NCI-H345 (cell line): ENCODE measurements around the gene CIITA.
"Not testable (repeated sequence)": the region's sequence is repeated elsewhere in the genome, so short reads cannot be mapped to it uniquely, and the experiment has no call there.

Experiments
- DNase-seq: peaks from one replicate; lab custom pipeline; 2025; lab: John Stamatoyannopoulos, UW

Gene CIITA

GRCh38 chr16:10921536-10922327 is 44.7 kb downstream of the CIITA start:
- DNase-seq, result no peak

DNA sequence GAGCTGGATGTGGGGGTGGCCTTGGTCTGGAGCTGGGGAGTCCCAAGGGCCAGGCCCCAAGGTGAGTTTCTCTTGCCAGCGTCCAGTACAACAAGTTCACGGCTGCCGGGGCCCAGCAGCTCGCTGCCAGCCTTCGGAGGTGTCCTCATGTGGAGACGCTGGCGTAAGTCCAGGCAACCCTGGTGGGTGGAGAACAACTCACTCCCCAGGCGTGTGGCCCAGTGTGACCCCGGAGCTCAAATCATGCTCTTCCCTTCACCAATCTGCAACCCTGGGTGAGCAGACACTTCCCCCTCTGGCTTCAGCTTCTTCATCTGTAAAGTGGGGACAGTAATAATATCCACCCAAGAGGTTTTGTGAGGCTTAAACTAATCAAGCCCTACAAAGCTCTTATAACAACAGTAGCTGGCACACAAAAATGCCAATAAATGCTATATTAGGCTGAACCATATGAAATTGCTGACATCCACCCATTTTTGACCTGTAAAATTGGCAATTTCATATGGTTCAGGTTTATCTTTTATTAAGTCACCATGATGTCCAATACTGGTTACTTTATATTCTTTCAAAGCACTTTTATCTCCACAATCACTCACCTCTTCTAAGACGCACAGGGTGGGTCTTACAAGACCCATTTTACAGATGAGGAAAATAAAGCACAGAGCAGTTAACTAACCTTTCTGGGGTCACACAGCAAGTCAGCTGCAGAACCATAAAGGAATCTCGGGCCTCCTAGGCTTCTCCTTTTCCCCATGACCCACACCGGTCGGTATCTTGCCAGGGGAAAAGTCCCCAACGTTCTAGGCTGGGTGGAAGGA is 45.5 kb downstream of the CIITA start:
- DNase-seq, result no peak

DNA sequence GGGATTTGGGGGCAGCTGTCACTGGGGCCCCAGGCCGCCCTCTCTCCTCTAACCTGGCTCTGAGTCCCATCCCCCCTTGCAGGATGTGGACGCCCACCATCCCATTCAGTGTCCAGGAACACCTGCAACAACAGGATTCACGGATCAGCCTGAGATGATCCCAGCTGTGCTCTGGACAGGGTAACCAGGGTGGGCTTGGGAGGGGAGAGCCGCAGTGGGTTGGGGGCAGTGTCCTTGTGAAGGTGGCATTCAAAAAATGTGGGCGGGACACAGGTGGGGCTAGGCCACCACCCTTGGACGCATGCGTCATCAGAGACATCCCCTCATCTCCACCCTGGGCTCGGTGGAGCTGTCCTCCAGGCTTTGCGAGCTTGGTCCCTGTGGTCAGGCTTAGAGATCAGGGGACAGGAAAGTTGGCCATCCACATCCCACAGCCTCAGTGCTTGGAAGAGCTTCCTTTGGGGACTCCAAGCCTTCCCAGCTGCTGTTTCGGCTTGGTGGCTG is 46.2 kb downstream of the CIITA start:
- no peak for DNase-seq

- no peak for DNase-seq
These were observed 46.7 kb downstream of the CIITA start for GRCh38 chr16:10923650-10924214.

DNA sequence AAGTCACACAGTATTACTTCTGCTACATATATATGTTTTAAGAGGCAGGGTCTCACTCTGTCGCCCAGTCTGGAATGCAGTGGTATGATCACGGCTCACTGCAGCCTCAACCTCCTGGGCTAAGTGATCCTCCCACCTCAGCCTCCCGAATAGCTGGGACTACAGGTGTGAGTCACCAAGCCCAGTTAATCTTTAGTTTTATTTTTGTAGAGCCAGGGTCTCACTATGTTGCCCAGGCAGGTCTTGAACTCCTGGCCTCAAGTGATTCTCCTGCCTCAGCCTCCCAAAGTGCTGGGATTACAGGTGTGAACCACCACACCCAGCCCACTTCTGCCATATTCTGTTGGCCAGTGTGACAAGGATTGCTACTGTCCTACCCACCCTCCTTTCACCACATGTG is 48.3 kb downstream of the CIITA start:
- DNase-seq, result not testable (repeated sequence)

DNA sequence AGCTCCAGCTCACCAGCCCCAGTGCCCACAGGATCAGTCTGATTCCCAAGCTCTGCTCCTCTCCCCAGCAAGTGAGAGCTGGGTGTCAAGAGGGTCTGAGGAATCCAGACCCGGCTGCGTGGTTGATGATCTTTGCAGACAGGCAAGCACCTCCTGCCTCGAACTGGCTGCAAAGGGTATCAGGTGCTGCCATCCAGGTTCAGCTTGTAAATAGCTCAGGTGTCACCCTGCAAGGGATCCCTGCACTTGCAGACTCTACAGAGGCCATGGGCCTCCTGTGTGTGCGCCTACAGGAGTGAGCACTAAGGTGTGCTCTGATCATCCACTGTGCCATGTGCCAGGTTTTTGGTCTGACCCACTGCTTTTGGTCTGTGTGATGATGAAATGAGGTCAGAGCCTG is 49.1 kb downstream of the CIITA start:
- DNase-seq, result no peak

DNA sequence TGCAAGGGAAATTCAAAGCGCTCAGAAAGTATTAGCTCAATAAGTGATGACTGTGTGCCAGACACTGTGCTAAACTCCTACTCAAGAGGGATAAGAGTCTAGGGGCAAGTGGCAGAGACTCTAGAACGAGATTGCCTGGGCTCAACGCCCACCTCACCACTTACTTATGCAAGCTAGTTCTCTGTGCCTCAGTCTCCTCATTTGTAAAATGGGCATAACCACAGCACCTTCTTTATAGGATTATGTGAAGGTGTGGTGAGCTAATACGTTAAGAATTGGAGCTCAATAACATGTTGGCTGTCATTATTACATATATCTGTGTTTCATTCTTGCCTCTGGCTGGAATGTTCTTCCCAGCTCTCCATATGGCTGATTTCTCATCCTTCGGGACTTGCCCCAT is 49.9 kb downstream of the CIITA start:
- DNase-seq, result no peak

DNA sequence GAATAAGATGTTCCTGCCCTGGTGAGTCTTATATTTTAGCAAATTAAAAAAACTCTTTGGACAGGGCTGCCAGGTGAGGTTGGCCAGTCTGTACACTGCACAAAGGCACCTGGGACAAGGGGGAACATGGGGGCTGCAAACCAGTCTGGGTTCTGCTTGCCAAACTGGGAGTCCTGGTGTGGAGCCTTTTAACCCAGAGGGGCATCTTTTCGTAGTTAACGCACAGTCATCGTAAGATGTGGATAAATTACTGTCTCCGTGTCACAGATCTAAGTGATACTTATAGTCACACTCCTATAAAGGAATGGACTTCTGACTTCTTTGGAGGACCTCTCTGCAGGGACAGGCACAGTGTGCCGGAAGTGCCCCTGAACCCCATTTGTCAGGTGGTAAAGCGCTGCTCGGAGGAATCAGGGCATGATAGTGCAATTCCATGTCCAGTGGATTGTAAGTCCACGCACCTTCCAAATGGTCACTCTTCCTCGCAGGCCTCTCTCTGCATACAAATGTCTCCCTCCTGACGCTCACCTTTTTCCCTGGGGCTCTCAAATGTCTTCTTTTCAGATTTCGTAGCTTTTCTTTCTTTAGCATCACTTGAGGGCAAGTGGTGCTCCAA is 50.6 kb downstream of the CIITA start:
- DNase-seq, result no peak

DNA sequence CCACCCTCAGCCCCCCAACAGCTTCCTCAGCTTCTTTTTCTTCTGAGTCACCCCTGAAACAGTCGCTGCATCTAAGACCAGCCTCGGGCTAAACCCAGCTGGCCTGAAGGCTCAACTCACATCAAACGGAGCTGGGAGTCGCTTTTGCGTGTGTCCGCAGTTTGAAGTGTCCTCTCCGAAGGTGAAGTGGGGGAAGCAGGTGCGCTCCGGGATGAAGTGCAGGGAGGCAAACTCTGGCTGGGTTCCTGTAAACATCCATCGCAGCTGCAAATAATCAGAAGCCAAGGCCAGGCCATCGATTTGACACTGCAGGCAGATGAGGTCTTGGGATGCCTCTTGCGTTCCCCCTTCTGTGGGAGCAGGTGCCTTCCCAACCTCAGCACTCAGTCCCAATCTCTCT is 52.1 kb downstream of the CIITA start:
- DNase-seq, result peak; percentile 81

- DNase-seq, result peak; percentile 45
These were observed 53.1 kb downstream of the CIITA start for GRCh38 chr16:10929853-10930754.

DNA sequence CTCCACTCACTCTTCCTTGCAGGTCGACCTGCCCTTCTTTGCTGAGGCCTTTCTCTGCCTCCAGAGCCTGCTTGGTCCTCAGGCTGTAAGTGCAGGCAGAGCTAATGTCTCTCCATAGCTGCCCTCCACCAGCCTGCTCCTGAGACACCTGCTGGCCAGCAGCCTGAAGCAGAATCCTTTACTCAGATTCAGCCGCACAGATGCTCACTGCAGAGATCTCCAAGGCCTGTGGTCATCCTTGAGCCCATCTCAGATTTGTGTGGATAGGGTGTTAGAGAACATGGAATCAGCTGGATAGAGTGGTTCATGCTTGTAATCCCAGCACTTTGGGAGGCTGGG is 53.7 kb downstream of the CIITA start:
- DNase-seq, result no peak

DNA sequence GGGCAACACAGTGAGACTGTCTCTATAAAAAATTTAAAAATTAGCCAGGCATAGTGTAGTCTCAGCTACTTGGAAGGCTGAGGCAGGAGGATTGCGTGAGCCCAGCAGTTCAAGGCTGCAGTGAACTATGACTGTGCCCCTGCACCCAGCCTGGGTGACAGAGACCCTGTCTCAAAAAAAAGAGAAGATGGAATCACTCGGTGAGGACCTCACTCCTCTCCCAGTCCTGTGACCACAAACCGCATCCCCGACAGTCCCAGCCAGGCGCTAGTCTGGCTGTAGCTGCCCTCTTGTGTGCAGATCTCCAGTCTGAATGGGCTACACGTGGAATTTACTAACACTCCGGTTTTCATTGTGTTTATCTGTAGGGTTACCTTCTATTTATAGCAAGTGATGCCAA is 54.1 kb downstream of the CIITA start:
- DNase-seq, result no peak

GRCh38 chr16:10931977-10932632 is 55.1 kb downstream of the CIITA start:
- no peak for DNase-seq

DNA sequence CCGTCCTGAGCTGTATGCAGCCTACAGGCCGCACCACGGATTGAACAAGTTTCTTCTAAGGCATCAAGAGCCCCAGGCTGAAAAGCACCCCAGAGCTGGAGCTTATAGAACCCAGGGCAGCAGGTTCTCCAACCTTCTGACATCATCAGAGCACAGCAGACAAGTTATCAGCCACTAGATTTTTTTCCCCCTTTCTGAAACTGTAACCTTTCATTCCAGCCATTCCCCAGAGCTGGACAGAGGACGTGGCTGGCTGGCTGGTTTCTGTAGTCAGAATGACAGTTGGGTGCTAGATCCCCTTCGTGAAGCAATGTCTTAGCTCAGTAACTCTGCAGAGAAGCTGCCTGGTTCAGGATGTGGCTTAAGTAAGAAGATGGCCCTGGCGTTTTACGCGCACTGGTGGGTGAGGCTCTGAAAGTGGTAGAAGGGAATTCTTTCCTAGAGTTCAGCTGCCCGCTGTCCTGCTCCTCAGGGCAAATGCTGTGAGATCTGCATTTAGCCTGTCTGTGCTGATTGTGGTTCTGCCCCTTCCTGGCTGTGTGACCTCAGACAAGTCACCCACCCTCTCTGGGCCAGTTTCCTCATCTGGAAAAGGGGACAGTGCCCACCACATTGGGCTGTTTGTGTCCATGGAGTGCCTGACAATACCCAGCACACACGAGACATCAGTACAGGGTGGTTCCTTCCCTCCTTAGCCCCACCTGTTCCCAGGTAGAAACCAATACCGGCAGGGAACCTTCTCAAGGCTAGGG is 56.1 kb downstream of the CIITA start:
- DNase-seq, result no peak

GRCh38 chr16:10933865-10934264 is 56.9 kb downstream of the CIITA start:
- DNase-seq, result no peak

- DNase-seq, result no peak
These were observed 57.5 kb downstream of the CIITA start for GRCh38 chr16:10934325-10935107.

DNA sequence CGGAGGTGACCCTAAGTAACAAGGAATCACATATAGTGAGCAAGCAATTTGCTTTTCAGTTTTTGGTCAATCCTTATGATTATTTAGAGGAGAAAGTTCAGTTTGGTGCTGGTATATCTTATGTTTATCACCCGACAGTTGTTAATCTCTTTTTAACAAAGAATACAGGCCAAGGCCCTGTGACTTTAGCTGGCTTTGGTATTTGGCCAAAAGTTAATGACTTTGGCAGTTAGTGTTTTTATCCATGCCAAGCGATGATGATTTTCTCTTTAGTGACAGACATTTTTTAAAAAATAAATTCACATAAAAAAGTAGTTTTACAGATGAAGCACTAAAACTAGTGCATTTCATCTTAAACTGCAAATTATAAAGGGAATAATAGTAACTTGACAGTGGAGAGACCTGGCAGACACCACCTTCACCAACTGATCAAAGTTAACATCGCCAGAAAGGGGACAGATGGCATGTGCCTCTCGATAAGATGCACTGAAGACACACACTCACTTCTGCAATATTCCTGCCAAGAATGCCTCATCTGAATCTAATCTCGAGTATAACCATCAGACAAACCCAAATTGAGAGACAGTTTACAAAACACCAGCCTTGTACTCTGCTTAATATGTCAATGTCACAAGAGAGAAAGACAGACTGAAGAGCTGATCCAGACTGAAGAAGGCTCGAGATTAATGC is 58.4 kb downstream of the CIITA start:
- DNase-seq, result no peak

DNA sequence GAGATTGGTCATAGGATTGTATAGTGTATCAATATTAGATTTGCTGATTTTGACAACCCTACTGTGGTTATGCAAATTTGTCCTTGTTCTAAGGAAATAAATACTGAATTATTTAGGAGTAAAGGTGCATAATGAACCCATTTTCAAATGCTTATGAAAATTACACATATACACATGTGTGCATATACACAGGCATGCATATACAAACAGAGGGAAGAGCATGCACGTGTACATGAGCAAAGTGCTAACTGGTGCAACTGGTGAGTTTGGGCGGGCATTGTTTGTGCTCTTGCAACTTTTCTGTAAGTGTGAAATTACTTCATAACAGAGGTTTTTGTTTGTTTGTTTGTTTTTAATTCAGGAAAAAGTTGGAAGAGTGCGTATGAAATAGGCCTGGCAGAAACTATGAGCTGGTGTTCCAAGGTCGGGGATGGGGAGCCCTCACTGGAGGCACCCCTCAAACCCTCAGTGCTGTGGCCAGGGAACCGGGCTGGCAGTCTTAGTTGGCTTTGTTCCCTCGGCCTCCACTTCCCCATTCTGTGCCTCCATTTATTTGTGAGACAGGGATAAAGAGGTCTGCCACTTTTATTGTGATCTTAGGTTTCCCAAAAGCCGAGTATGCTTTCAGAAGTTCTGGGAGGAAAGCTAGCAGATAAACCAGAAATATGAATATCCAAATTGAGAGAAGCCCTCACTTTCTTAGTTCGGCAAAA is 59.4 kb downstream of the CIITA start:
- no peak for DNase-seq
